Activated CD4-positive, alpha-beta T cell treated with anti-CD3 and anti-CD28 coated beads, Interleukin-2, amount 50 U/mL, for 4 hours (primary cell): ENCODE measurements around the gene NTF3.
"Not testable (repeated sequence)": the region's sequence is repeated elsewhere in the genome, so short reads cannot be mapped to it uniquely, and the experiment has no call there.

Experiments
- DNase-seq, 2 experiments: peaks; one replicate each; pipeline ENCODE4 v3.0.0-alpha.2; 2020

NTF3 gene

DNA sequence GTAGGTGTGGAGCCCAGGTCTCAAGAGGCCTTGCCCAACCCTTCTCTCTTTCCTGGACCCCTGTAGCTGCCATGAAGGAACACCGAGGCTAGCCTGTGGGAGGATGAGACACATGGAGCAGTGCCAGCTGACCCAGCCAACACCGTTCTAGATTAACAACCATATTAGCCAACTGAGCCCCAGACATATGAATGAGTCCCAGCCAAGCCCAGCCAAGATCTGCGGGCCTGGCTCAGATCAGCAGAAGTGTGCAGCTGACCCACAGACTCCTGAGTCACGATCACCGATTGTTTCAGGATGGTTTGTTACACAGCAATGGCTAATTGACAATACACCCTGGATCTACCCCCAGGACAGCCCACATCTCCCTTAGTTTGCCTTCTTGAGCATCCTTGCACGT is 82.1 kb downstream of the NTF3 start:
- no peak for DNase-seq

DNA sequence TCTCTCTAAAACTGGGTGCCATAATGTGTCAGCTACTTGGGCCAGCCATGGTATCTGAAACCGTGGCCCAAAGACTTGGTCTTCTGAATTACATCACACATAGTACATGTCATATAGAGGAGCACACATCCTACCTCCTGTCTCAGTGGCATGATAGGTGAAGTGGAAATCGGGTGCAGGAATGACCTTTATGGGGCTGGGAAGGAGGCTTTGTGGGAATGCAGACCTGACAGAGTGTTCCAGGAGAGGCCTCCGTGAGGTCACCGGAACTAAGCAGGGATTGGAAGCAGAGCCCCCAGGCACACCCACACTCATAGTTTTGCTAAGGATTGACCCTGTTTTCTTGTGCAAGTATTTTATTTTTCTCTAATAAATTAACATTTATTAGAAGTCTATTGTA is 82.6 kb downstream of the NTF3 start:
- DNase-seq: no peak

DNA sequence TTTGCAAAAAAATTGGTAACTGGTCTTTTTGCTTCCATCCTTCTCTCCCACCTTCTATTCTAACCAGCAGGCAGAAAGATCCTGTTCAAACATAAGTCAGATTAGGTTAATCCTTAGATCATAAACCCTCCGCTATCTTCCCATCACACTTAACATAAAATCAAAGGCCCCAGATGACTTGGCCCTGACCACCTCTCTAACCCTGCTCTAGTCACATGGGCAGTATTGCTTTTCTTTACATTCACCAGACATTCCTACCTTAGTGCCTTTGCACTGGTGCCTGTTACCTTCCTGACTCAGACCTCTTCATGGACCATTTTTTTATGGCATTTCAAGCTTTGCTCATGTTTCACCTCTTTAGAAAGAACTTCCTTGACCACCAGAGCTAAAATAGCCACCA is 83.5 kb downstream of the NTF3 start:
- no peak for DNase-seq

DNA sequence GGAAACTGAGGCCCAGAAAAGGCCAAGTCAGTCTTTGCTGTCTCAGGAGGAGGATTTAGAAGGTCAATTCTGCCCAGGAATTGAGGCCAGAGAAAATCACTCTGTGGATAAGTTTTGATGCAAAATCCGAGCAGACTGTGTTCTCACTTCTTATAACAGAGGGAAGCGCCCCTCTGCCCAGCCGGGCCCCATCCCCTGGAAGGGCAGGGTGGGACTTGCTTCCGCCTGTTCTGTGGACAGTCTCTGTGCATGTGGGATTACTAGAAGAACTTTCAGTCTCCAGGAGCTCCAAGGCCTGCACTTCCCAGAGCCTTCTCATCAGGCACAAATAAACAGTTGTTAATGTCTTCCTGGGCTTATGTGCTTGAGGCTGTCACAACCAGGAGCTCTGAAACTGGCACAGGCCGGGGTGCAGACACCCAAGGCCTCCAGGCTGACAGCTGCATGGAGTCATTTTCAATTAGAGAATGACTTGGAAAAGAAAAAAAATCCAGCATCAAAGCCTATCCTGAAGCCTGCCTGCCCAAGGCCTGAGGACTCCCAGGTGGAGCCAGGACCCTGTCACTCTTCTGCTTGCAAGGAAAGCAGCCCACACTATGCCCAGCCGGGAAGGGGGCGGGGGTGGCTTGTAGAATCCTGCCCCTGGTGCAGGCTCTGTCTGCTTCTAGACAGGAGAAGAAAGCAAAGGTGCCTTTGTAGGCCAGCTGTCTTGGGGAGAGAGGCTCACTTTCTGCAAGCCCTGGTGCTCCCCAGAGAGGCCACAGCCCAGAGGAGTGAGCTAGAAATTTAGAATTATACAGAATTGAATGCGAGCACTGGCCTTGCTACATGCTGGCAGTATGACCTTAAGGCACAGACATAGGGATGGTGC is 84.7 kb downstream of the NTF3 start:
- no peak for DNase-seq

DNA sequence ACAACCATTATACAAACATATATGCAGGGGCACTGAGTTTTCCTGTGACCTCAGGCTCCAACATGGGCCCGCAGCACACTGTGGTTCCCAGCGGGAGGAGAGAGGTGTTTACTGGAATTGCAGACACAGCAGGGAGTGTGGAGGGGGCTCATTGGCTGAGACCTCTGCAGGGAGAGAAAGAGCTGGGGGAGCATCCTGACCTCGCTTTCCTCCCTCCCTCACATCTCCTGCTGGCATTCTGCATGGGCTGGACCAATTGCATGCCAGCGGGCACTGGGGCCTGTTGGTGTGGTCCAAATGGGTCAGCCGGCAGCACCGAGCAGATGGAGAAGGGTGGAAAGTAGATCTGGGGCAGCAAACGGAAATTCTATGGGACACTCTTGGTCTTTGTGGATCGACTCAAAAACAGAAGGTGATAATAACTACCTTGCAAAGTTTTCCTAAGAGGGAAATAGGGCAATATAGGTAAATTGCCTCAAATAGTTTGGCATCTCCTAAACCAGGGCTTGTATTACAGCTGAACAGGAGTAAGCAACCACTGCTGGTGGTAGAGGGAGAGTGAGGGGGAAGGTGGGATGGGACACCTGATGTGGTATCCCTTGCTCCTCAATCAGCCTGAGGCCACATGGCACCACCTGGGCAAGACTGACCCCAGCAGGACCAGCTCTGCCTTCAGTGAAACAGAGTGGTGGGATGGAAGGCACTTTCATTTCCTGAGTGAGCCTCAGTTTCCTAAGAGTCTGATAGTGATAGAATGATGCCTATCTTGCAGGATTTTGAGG is 86.9 kb downstream of the NTF3 start:
- DNase-seq: no peak

DNA sequence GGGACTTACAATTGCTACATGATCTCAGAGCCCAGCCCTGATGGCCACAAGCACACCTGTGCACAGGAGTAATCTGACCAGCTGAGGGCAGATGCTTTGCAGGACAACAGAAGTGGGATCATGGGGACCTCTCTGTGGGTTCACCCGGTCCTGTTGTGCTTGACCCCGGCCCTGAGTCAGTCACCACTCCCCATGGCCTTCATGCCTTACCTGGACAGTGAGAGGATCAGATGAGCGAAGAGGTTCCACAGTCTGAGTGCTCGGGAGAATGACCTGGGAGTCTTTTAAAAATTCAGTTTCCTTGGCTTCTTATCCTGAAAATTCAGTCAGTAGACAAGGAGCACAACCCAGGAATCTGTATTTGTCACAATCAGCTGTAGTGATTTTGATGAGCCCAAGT is 88.1 kb downstream of the NTF3 start:
- DNase-seq: no peak

DNA sequence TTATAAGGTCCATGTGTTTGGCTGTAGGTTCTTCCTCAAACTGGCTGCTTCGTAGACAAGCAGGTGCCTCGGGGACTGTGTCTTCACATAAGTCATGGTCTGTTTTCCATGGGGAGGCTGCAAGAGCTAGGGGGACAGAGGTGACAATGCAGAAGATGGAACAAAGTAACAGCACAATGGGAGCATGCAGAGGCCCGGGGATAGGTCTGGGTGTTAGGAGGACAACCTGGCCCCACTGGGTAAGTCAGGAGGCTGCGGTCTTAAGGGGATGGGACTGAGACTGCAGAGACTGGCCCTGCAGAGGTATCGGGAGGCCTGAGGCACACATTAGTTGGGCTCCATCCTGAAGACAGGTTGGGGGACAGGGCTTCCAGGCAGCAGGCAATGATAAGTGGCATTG is 88.9 kb downstream of the NTF3 start:
- no peak for DNase-seq

DNA sequence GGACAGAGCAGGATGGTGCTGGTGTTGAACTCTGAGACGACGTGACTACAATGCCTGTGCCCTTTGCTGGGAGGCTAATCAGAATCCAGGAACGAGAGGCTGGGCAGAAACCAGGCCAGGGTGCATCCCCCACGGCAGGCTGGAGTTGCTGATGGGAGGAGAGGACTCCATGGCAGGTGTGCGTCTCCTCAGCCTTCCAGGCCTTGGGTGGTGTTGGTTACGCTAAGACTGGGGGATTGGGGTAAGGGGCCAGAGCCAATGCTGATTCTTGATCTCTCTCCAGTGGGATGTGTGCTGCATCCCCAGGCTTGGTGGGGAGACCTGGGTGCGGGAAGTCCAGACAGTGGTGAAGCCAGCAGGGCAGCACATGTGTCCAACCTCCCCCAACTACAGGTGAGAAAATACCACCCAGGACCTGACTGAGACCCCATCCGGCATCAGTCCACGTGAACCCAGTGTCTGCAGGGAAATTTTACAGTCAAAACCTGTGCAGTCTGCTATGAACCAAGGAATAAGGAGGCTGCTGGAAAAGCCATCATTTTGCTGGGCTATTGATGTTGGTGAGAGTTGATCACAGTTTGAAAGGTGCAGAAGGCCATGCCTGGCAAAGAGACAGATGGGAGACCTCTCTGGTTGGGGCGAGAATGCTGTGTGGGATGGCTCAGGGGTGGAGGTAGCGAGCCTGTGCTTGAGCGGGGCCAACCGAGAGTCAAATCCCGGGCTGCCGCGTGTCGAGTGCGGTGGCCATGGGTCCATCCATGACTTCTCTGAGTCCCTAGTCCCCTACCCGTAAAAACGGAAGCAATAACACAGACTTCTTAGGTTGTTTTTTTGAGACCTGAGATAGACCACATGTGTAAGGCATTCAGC is 89.8 kb downstream of the NTF3 start:
- no peak for DNase-seq

DNA sequence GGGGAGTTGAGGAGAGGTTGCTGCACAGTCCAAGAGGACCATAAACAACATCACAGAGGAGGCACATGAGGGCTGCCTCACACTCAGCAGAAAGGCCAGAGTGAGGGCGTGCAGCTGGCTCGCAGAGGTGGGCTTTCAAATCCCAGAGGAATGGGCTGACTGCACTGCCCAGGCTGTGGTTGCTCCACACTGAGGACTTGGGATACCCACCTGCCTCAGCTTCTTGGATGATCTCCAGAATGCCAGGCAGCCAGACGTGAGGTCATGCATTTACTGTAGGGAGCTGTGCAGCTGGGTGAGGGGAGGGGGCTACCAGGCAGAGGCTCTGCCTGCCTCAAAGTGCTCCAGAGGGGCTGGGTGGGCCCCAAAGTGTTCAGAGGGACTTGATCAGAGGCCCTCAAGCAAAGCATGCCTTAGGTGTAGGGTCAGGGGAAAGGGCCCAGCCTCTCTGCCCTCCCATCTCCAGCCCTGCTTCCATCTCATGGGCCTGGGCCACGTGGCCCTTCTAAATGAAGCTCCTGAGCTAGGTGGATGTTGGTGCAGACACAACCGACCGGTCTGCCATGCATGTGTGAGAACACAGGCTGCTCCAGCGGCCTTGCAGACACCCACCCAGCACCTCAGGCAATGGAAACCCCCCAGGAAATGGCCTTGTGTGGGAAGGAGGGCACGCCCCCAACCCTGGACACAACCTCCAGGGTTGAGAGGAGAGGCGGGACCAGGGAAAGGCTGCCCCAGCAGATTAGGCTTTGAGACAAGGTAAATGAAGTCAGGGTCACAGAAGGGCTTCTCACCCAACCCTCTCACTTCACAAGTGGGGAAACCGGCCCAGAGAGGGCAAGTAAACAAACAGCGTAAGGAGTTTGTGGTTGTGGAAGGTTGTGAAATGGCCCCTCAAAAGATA is 90.8 kb downstream of the NTF3 start:
- DNase-seq: no peak

DNA sequence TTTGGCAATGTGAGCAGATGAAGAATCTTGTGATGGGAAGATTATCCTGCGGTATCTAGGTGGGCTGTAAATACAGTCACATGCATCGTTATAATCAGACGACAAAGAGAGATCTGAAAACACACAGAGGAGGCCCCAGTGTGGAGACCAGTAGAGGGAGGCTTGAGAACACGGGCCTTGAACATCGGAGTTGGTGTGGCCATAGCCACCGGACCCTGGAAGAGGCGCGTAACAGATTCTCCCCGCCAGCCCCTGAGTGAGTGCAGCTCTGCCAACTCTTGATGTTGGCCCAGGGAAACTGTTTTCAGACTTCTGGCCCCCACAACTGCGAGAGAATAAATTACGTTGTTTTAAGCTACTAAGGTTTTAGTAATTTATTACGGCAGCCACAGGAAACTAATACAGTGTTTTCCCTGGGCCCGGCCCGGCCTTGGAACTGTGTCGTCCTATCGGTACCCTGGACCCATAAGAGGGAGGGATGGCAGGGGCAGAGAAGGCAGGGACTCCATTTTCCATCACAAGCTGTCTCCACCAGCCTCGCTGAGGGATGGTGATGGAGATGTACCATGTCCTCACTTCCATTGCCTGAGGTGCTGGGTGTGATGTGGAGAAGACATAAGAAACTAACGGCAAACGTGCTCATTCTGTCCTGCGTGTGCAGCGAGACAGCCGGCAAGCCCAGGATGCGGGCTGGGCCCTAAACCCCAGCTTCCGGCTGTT is 91.6 kb downstream of the NTF3 start:
- DNase-seq: no peak

DNA sequence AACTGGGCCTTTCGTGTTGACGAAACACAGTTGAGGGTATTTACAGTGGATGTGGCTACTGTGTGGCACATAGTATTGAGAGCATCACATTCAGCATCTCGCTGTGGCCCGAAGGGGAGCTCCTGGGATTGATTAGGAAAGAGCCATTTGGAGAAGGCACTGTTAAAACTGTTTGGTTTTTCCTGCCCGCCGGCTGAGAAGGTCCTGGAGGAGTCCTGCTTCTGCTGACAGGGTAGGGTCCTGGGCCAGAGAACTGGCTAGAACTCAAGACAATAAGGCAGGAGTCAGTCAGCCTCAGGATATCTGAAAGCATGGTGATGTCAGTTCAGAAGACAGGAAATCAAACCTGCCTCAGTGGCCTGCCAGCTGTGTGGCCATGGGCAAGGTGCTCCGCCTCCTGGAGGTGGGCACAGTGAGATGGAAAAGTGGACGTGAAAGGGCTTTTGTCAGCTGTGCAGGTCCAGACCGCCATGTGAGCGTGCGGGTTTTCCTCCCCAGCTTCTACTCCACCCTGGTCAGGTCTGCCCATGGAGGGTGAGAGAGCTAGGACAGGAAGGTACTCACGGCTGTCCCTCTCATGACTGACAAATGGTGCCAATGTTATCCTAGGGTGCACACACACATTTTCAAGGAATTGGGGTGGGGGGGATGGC is 92.3 kb downstream of the NTF3 start:
- no peak for DNase-seq

DNA sequence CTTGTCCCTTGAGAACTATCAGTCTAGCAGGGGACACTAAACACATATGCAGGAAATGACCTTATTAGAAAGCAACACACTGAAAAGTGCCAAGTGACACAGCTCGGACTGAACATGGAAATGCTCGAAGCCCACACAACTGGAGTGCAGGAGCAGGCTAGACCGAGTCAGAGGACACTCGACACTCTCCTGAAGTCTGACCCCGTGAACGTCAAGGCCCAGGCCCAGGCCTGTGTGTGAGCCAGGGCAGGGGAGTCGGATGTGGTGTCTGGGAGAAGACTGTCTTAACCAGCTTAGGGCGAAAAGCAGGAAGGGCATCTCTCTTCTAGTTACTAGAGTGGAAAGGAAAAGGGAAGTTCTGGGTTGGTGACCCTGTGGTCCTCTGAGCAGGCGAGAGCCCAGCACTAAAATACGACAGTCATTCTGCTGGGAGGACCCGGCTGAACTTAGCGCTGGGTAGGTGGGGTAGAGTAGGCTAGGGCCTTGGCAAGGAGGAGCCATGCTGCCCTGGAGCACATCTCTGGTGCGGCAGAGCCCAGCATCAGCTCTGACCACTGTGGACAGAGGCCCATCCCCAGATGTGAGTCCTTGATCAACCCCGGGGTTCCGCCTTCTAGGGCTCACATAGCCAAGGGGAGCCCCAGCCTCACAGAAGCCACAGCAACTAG is 93.0 kb downstream of the NTF3 start:
- DNase-seq: no peak

DNA sequence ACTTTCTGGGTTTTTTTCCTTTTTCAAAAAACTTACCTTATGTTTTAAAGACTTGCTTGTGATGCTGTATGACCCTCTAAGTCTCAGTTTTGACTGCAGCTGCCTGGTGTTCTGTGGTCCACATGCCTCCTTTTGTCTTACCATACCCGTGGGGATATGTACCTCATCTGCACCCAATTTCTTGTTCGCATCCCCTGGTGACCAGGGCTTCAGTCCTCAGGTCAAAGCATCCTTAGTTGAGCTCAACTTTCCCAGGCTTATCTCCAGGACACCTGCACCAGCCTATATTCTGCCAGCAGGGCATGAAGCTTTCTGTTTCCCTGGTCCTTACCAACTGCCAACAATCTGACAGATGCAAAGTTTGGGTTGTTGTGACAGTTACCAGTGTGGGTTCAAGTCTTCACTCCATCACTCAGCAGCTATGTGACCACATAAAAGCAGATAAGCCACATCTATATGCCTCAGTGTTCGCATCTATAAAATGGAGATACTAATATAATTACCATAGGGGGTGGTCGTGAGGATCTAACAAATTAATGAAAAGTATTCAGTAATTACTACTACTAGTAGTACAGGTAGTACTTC is 94.0 kb downstream of the NTF3 start:
- no peak for DNase-seq

DNA sequence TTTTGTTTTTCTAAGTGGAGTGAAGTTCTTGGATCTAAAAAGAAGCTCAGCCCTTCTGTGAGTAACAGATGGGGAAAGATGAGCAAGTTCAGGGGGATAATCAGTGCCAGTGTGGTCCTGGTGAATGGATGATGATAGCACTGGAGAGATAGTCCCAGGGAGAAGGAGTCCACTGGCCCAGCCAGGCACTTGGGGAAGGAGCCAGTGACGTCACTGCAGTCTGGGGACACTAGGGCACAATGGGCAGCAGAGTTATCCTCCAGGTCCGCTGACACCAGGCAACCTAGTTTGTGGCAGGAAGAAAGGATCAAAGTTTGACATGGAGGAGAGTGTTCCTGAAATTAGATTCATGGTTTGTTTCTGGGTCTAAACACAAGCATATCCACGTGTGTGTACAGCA is 101.5 kb downstream of the NTF3 start:
- DNase-seq: no peak

DNA sequence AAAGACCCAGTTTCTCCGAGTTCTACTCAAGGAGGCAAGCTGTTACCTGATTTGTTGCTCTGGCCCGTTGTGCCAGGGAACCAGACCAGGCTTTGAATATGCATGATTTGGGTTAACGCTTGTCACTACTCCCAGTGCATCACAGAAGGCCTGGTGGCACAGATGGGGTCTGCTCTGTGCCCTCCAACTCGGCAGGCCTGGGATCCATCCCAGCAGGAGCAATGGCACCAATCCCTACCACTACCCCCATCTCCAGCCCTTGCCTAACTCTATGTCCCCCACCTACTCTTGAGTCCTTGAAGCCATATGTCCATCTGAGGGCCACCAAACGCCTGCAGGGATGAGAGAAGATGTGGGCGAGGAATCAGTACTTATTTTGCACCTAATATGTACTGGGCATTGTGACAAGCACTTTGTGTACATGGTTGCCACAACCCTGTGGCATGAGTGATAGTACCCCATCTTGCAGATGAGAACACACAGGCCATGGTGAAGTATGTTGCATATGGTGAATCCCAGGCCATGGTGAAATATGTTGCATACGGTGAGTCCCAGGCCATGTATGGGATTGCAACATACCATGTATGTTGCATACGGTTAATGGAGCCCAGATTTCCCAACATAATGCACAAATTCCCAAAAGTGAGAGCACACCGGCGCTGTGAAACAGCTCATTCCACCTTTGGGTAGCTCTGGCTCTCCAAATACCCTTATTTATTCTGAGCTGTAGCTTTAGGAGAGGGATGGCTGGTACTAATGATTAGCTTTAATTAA is 102.7 kb downstream of the NTF3 start:
- no peak for DNase-seq

DNA sequence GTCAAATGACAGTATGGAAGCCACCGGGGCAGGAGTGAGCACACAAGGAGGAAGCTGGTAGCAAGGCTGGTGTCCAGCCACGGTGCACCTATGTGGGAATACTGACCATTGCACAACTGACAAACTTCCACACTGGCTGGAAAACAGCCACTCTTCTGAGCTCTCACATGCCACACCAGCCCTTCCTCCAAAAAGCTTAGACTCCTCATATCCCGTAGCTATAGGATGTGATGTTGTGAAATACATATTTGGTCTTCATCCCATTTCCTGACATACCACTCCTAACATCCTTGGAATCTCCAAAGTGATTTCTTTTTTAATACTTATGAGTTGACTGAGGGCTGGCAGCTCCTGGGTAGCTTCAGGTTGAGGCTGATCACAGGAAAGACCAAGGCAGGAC is 103.6 kb downstream of the NTF3 start:
- DNase-seq: no peak

DNA sequence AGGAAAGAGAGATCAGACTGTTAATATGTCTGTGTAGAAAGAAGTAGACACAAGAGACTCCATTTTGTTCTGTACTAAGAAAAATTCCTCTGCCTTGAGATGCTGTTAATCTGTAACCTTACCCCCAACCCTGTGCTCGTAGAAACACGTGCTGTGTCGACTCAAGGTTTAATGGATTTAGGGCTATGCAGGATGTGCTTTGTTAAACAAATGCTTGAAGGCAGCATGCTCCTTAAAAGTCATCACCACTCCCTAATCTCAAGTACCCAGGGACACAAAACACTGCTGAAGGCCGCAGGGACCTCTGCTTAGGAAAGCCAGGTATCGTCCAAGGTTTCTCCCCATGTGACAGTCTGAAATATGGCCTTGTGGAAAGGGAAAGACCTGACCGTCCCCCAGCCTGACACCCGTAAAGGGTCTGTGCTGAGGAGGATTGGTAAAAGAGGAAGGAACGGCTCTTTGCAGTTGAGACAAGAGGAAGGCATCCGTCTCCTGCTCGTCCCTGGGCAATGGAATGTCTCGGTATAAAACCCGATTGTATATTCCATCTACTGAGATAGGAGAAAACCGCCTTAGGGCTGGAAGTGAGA is 105.2 kb downstream of the NTF3 start:
- not testable (repeated sequence) for DNase-seq

DNA sequence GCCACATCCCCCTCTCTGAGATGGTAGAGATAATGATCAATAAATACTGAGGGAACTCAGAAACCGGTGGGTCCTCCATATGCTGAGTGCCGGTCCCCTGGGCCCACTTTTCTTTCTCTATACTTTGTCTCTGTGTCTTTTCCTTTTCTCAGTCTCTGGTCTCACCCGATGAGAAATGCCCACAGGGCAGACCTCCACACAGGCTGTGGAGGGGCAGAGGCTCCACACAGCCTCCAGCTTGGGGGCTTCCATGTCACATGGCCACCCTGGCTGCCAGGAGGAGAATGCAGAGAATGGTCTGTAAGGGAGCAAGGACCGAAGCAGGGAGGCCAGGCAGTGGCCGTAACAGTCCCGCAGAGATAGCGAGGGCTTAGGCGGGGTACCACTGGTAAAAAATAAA is 105.9 kb downstream of the NTF3 start:
- DNase-seq: no peak
